GM19395 (cell line): ENCODE data around the gene ABI3.

Experiments used
- ATAC-seq: cut with Tn5 transposase; IDR thresholded peaks from one replicate; pipeline ENCODE4 v1.9.1; 2021; ENCODE audit warnings: mild to moderate bottlenecking, moderate library complexity; ENCODE audit not compliant: unreplicated experiment

ABI3 gene

GRCh38 chr17:49196520-49196919 lies 14.0 kb upstream of the ABI3 start:
- no peak for ATAC-seq

- ATAC-seq = no peak
Observed at GRCh38 chr17:49197346-49197998, 13.0 kb upstream of the ABI3 start.

GRCh38 chr17:49198211-49198610 lies 12.3 kb upstream of the ABI3 start:
- no peak for ATAC-seq

- no peak for ATAC-seq
Observed at GRCh38 chr17:49200423-49201083, 10.0 kb upstream of the ABI3 start.

- ATAC-seq = no peak
Observed at GRCh38 chr17:49201481-49201927, 9.0 kb upstream of the ABI3 start.

- no peak for ATAC-seq
Observed at GRCh38 chr17:49203796-49204195, 6.7 kb upstream of the ABI3 start.

- no peak for ATAC-seq
Observed at GRCh38 chr17:49204516-49204915, 6.0 kb upstream of the ABI3 start.

- ATAC-seq = no peak
Observed at GRCh38 chr17:49209061-49209571, 1.4 kb upstream of the ABI3 start.

- ATAC-seq = no peak
Observed at GRCh38 chr17:49213399-49213798, 2.9 kb downstream of the ABI3 start.

- no peak for ATAC-seq
Observed at GRCh38 chr17:49213847-49214246, 3.3 kb downstream of the ABI3 start.

GRCh38 chr17:49214676-49215360 lies 4.3 kb downstream of the ABI3 start:
- ATAC-seq = no peak

GRCh38 chr17:49216482-49216881 lies 6.0 kb downstream of the ABI3 start:
- no peak for ATAC-seq

GRCh38 chr17:49216953-49217650 lies 6.6 kb downstream of the ABI3 start:
- ATAC-seq = no peak

GRCh38 chr17:49217651-49218413 lies 7.3 kb downstream of the ABI3 start:
- ATAC-seq = peak; percentile 47

- no peak for ATAC-seq
Observed at GRCh38 chr17:49218941-49219913, 8.7 kb downstream of the ABI3 start.

- no peak for ATAC-seq
Observed at GRCh38 chr17:49219987-49220386, 9.5 kb downstream of the ABI3 start.

- ATAC-seq = no peak
Observed at GRCh38 chr17:49223168-49223516, 12.6 kb downstream of the ABI3 start.

- no peak for ATAC-seq
Observed at GRCh38 chr17:49223517-49224197, 13.2 kb downstream of the ABI3 start.
